Measurements from ENCODE around the gene C1orf216. TPM values are rescaled to one million over a fixed set of nuclear protein-coding genes. Genes with fewer than 3 reads are reported as not detected.
A peak's percentile ranks its signal among the peaks of the same experiment; 100 is the strongest.
"Not testable (repeated sequence)": the region's sequence is repeated elsewhere in the genome, so short reads cannot be mapped to it uniquely, and the experiment has no call there.

Gene C1orf216
- total RNA-seq, 2 experiments from 2014 or later: 2.9 to 3.8 TPM

DNA sequence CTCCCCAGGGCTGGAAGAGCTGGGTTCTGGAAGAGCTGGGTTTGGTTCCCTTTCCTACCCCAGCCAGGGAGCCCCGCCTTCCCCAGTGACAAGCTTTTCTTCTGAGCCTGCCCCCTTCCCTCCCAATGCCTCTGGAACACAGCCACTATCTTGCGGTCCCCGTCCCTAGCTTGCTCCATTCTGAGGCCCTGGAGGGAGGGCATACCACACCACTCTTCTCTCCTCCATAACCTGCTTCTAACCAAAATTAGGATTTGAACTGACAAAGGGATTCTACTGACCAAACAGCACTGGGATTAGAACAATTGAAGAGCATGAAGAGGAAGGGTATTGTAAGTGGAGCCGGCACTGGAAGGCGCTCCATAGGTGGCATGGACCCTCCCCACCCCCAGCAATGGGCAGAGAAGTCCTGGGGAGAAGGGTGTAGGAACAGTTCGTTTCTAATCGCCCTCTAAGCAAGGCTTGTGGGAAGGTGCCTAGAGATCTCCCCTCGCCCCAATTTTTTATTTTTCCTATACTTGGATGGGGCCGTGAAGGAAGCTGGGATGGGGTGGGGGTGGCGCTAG lies 690 bp downstream of the C1orf216 start:
- intact Hi-C loops (cut with DNase I, micrococcal nuclease): loop anchor here (5.0 kb wide), 2 partner anchors 76 to 266 kb away; partner anchors contain the start of gene PSMB2 (in 2 of the 2)

DNA sequence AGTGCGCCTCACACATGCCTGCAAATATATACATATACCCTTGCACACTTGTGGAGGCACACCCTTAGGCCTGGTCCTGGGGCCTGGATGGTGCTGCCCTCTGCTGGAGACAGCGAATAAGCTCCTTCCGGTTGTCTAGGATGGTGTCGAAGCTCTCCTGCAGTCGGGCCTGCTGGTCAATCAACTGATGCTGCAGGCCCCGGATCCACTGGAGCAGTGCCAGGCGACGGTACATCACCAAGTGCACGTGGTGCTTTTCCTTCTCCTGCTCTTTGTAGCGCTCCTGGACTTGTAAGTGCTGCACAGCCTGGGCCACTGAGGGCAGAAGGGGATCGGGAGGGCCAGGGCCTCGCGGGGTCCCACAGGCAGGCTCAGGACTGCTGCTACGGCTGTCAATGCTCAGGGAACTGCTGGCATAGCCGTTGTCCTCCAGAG lies 3.1 kb downstream of the C1orf216 start:
- peaks cover 33% of the 10 kb centered on the region for H3K4me1 Mint-ChIP-seq (ENCODE audit: low read depth)
- no peak overlapping the region for H3K27ac Mint-ChIP-seq
- Histone ChIP-seq H3K4me3 (ENCODE audit: low read length) (no peak overlapping the region), H3K27me3 (ENCODE audit: control insufficient read depth in 1 of 2, insufficient read depth in 2 of 2, low read length in 2 of 2) (no peaks in the 10 kb centered on the region), H3K36me3 (ENCODE audit: insufficient read depth, low read length) (peaks cover 15% of the 10 kb centered on the region), H3K9me3 (ENCODE audit: control insufficient read depth in 1 of 2, insufficient read depth in 1 of 2, low read length in 2 of 2) (no peaks in the 10 kb centered on the region), H3K4me1 (ENCODE audit: insufficient read depth, low read length) (peaks cover 38% of the 10 kb centered on the region), H3K27ac (ENCODE audit: low read depth in 1 of 2, low read length in 2 of 2) (no peak overlapping the region)
- TF ChIP-seq, protein P1, sequence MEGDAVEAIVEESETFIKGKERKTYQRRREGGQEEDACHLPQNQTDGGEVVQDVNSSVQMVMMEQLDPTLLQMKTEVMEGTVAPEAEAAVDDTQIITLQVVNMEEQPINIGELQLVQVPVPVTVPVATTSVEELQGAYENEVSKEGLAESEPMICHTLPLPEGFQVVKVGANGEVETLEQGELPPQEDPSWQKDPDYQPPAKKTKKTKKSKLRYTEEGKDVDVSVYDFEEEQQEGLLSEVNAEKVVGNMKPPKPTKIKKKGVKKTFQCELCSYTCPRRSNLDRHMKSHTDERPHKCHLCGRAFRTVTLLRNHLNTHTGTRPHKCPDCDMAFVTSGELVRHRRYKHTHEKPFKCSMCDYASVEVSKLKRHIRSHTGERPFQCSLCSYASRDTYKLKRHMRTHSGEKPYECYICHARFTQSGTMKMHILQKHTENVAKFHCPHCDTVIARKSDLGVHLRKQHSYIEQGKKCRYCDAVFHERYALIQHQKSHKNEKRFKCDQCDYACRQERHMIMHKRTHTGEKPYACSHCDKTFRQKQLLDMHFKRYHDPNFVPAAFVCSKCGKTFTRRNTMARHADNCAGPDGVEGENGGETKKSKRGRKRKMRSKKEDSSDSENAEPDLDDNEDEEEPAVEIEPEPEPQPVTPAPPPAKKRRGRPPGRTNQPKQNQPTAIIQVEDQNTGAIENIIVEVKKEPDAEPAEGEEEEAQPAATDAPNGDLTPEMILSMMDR (IDR thresholded peaks at IDR 0.05): peak; percentile 92
- no peaks in the 10 kb centered on the region for H3K9me3 Mint-ChIP-seq
- H3K36me3 Mint-ChIP-seq (ENCODE audit: low read depth): no peaks in the 10 kb centered on the region
- ChIA-PET POLR2A (interaction anchor here (1.0 to 1.6 kb wide), 9 partner anchors 8 to 265 kb away, joined by 3 to 8 read pairs (median 3); partner anchors contain the start of gene CLSPN), CTCF (interaction anchor here (0.5 to 3.3 kb wide), 25 partner anchors 8 to 1775 kb away, joined by 3 to 30 read pairs (median 3); partner anchors contain the start of gene TFAP2E)
- H3K27me3 Mint-ChIP-seq: no peaks in the 10 kb centered on the region
- ATAC-seq (ENCODE audit: poor library complexity): peak; percentile 72
- peak overlapping the region; percentile 70 for H3K4me3 Mint-ChIP-seq
- intact Hi-C loops (cut with DNase I, micrococcal nuclease): loop anchor here (5.0 kb wide), 2 partner anchors 73 to 263 kb away; partner anchors contain the start of gene PSMB2 (in 2 of the 2)
- DNase-seq: peak; percentile 66 to 87 (median 72)

More for the DNA sequence above, 690 bp downstream of the C1orf216 start:
- Histone ChIP-seq H3K4me1 (ENCODE audit: insufficient read depth, low read length) (peaks cover 38% of the 10 kb centered on the region), H3K9me3 (ENCODE audit: control insufficient read depth in 1 of 2, insufficient read depth in 1 of 2, low read length in 2 of 2) (no peaks in the 10 kb centered on the region), H3K36me3 (ENCODE audit: insufficient read depth, low read length) (peaks cover 15% of the 10 kb centered on the region), H3K4me3 (ENCODE audit: low read length) (peak overlapping the region; percentile 80), H3K27me3 (ENCODE audit: control insufficient read depth in 1 of 2, insufficient read depth in 2 of 2, low read length in 2 of 2) (no peaks in the 10 kb centered on the region), H3K27ac (ENCODE audit: low read depth in 1 of 2, low read length in 2 of 2) (no peak overlapping the region)
- H3K4me3 Mint-ChIP-seq: peak overlapping the region; percentile 77
- DNase-seq (peak in 4 of 14 experiments; percentile 2 to 31 (median 10)), ATAC-seq (ENCODE audit: poor library complexity) (no peak)
- H3K27ac Mint-ChIP-seq: peak overlapping the region; percentile 1
- ChIA-PET CTCF (interaction anchor here (1.5 to 2.0 kb wide), 2 partner anchors 9 to 153 kb away, joined by 3 to 7 read pairs; no protein-coding TSS in a partner anchor), POLR2A (interaction anchor here (1.0 to 1.4 kb wide), 2 partner anchors 150 to 266 kb away, joined by 3 read pairs; no protein-coding TSS in a partner anchor)
- no peaks in the 10 kb centered on the region for H3K36me3 Mint-ChIP-seq (ENCODE audit: low read depth)
- H3K4me1 Mint-ChIP-seq (ENCODE audit: low read depth): peaks cover 33% of the 10 kb centered on the region
- H3K27me3 Mint-ChIP-seq: no peaks in the 10 kb centered on the region
- H3K9me3 Mint-ChIP-seq: no peaks in the 10 kb centered on the region
- TF ChIP-seq, protein P1 (IDR thresholded peaks at IDR 0.05): no peak

DNA sequence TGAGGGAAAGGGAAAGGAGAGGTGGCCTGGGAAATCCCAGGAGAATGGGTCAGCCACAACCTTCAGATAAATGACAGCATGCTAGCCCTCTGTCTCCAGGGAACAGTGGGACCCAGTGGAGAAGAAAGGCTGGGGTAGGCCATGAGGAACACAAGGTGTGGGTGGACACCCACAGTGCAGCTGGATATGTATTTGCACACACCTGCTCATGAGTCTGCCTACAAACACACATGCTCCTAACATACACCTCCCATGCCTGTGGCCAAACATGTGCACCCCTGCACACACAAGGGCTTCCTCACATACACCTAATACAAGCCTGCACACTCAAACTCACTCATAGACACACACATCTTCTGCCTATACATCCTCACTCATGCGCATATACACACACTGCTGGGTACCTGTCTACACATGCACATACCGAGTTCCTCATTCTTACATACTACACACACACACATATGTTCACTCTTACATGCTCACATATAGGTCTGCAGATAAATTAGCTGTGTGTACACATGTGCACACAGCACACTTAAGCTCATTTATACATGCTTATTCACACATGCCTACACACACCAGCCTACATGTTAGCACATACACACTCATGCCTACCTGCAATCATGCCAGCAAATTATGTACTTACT lies 3.6 kb downstream of the C1orf216 start:
- ChIA-PET CTCF (interaction anchor here (0.7 to 3.3 kb wide), 20 partner anchors 8 to 383 kb away, joined by 3 to 30 read pairs (median 4); partner anchors contain the start of gene TFAP2E), POLR2A (interaction anchor here (1.0 to 1.6 kb wide), 8 partner anchors 11 to 265 kb away, joined by 3 to 8 read pairs (median 3); partner anchors contain the start of gene CLSPN)
- DNase-seq (no peak), ATAC-seq (ENCODE audit: poor library complexity) (peak; percentile 2)
- no peaks in the 10 kb centered on the region for H3K9me3 Mint-ChIP-seq
- Histone ChIP-seq H3K27me3 (ENCODE audit: control insufficient read depth in 1 of 2, insufficient read depth in 2 of 2, low read length in 2 of 2) (no peaks in the 10 kb centered on the region), H3K4me1 (ENCODE audit: insufficient read depth, low read length) (peaks cover 38% of the 10 kb centered on the region), H3K36me3 (ENCODE audit: insufficient read depth, low read length) (peaks cover 15% of the 10 kb centered on the region), H3K4me3 (ENCODE audit: low read length) (no peak overlapping the region), H3K9me3 (ENCODE audit: control insufficient read depth in 1 of 2, insufficient read depth in 1 of 2, low read length in 2 of 2) (no peaks in the 10 kb centered on the region), H3K27ac (ENCODE audit: low read depth in 1 of 2, low read length in 2 of 2) (no peak overlapping the region)
- H3K27me3 Mint-ChIP-seq: no peaks in the 10 kb centered on the region
- no peaks in the 10 kb centered on the region for H3K36me3 Mint-ChIP-seq (ENCODE audit: low read depth)
- TF ChIP-seq, protein P1 (IDR thresholded peaks at IDR 0.05): no peak
- peak overlapping the region; percentile 70 for H3K4me3 Mint-ChIP-seq
- H3K27ac Mint-ChIP-seq: no peak overlapping the region
- intact Hi-C loops (cut with DNase I, micrococcal nuclease): loop anchor here (5.0 kb wide), 2 partner anchors 73 to 263 kb away; partner anchors contain the start of gene PSMB2 (in 2 of the 2)
- H3K4me1 Mint-ChIP-seq (ENCODE audit: low read depth): peaks cover 33% of the 10 kb centered on the region

DNA sequence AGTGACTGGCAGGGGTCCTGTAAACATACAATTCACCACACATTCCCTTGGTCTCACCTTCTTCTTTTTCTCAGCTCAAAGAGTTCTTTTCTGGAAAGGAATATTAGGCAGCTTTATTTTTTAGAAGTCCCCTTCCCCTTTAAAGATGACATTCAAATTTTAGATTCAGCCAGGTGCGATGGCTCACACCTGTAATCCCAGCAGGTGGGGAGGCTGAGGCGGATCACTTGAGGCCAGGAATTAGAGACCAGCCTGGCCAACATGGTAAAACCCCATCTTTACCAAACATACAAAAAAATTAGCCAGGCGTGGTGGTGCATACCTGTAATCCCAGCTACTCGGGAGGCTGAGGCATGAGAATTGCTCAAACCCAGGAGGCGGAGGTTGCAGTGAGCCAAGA lies 7.6 kb downstream of the C1orf216 start:
- peaks cover 32% of the 10 kb centered on the region for H3K27me3 Mint-ChIP-seq
- CTCF ChIA-PET; H3K27ac ChIP-seq (ENCODE audit: low read depth in 1 of 2, low read length in 2 of 2); ATAC-seq (ENCODE audit: poor library complexity); H3K4me3 Mint-ChIP-seq; H3K4me3 ChIP-seq (ENCODE audit: low read length); intact Hi-C loops (cut with DNase I, micrococcal nuclease); H3K9me3 ChIP-seq (ENCODE audit: control insufficient read depth in 1 of 2, insufficient read depth in 1 of 2, low read length in 2 of 2); H3K36me3 Mint-ChIP-seq (ENCODE audit: low read depth); H3K27ac Mint-ChIP-seq; DNase-seq; H3K9me3 Mint-ChIP-seq; POLR2A ChIA-PET: not testable (repeated sequence)
- peaks cover 16 to 17% of the 10 kb centered on the region in 2 experiments for H3K27me3 ChIP-seq (ENCODE audit: control insufficient read depth in 1 of 2, insufficient read depth in 2 of 2, low read length in 2 of 2)
- H3K36me3 ChIP-seq (ENCODE audit: insufficient read depth, low read length): peaks cover 15% of the 10 kb centered on the region
- peaks cover 31% of the 10 kb centered on the region for H3K4me1 Mint-ChIP-seq (ENCODE audit: low read depth)
- peaks cover 33% of the 10 kb centered on the region for H3K4me1 ChIP-seq (ENCODE audit: insufficient read depth, low read length)

All from CD4-positive, alpha-beta T cell (primary cell).